ENCODE measurements around the gene NINJ1.
"Not testable (repeated sequence)": the region's sequence is repeated elsewhere in the genome, so short reads cannot be mapped to it uniquely, and the experiment has no call there.

NINJ1 gene

GRCh38 chr9:93148721-93149120 lies 14.7 kb upstream of the NINJ1 start:
- no peaks in the 10 kb centered on the region for H3K4me1 ChIP-seq
- TF ChIP-seq CTCF (IDR thresholded peaks at IDR 0.05), result no peak
- H2AFZ ChIP-seq, result no peak overlapping the region
- H3K4me3 ChIP-seq (ENCODE audit: low read depth, low read length), result no peak overlapping the region
- no peak overlapping the region for H3K9ac ChIP-seq
- no peak overlapping the region for H3K4me2 ChIP-seq (ENCODE audit: low read length)
- no peaks in the 10 kb centered on the region for H3K36me3 ChIP-seq (ENCODE audit: control insufficient read depth, insufficient read depth, low read length)
- no peaks in the 10 kb centered on the region for H3K9me3 ChIP-seq (ENCODE audit: control insufficient read depth, low read length)
- no peak overlapping the region for H3K27ac ChIP-seq
- H3K79me2 ChIP-seq, result no peaks in the 10 kb centered on the region
- no peaks in the 10 kb centered on the region for H3K27me3 ChIP-seq (ENCODE audit: control insufficient read depth, insufficient read depth, low read length)

GRCh38 chr9:93147632-93148031 lies 13.6 kb upstream of the NINJ1 start:
- Histone ChIP-seq H3K9ac (no peak overlapping the region), H3K27ac (no peak overlapping the region), H3K4me1 (no peaks in the 10 kb centered on the region), H3K9me3 (ENCODE audit: control insufficient read depth, low read length) (no peaks in the 10 kb centered on the region), H2AFZ (no peak overlapping the region), H3K79me2 (no peaks in the 10 kb centered on the region), H3K4me2 (ENCODE audit: low read length) (no peak overlapping the region), H3K27me3 (ENCODE audit: control insufficient read depth, insufficient read depth, low read length) (no peaks in the 10 kb centered on the region), H3K4me3 (ENCODE audit: low read depth, low read length) (no peak overlapping the region), H3K36me3 (ENCODE audit: control insufficient read depth, insufficient read depth, low read length) (no peaks in the 10 kb centered on the region)
- no peak for TF ChIP-seq CTCF (IDR thresholded peaks at IDR 0.05)

GRCh38 chr9:93146696-93147095 lies 12.6 kb upstream of the NINJ1 start:
- H3K36me3 ChIP-seq (ENCODE audit: control insufficient read depth, insufficient read depth, low read length); H3K9ac ChIP-seq; H3K27me3 ChIP-seq (ENCODE audit: control insufficient read depth, insufficient read depth, low read length); H3K4me2 ChIP-seq (ENCODE audit: low read length); H3K79me2 ChIP-seq; H3K9me3 ChIP-seq (ENCODE audit: control insufficient read depth, low read length); H3K4me3 ChIP-seq (ENCODE audit: low read depth, low read length); H3K27ac ChIP-seq; H2AFZ ChIP-seq; H3K4me1 ChIP-seq: not testable (repeated sequence)

GRCh38 chr9:93143830-93144530 lies 9.9 kb upstream of the NINJ1 start:
- TF ChIP-seq CTCF (IDR thresholded peaks at IDR 0.05), result no peak
- Histone ChIP-seq H3K9me3 (ENCODE audit: control insufficient read depth, low read length) (no peaks in the 10 kb centered on the region), H3K9ac (no peak overlapping the region), H3K4me3 (ENCODE audit: low read depth, low read length) (no peak overlapping the region), H3K27ac (no peak overlapping the region), H3K79me2 (no peaks in the 10 kb centered on the region), H3K36me3 (ENCODE audit: control insufficient read depth, insufficient read depth, low read length) (no peaks in the 10 kb centered on the region), H3K4me2 (ENCODE audit: low read length) (no peak overlapping the region), H2AFZ (no peak overlapping the region), H3K4me1 (no peaks in the 10 kb centered on the region), H3K27me3 (ENCODE audit: control insufficient read depth, insufficient read depth, low read length) (no peaks in the 10 kb centered on the region)

- no peaks in the 10 kb centered on the region for H3K9me3 ChIP-seq (ENCODE audit: control insufficient read depth, low read length)
- H3K4me3 ChIP-seq (ENCODE audit: low read depth, low read length), result no peak overlapping the region
- H3K27ac ChIP-seq, result no peak overlapping the region
- H3K4me2 ChIP-seq (ENCODE audit: low read length), result no peak overlapping the region
- H3K9ac ChIP-seq, result no peak overlapping the region
- no peaks in the 10 kb centered on the region for H3K36me3 ChIP-seq (ENCODE audit: control insufficient read depth, insufficient read depth, low read length)
- H2AFZ ChIP-seq, result no peak overlapping the region
- H3K79me2 ChIP-seq, result no peaks in the 10 kb centered on the region
- no peak for TF ChIP-seq CTCF (IDR thresholded peaks at IDR 0.05)
- H3K4me1 ChIP-seq, result no peaks in the 10 kb centered on the region
- no peaks in the 10 kb centered on the region for H3K27me3 ChIP-seq (ENCODE audit: control insufficient read depth, insufficient read depth, low read length)
Measured at GRCh38 chr9:93141771-93142483, 7.9 kb upstream of the NINJ1 start.
